Uterus (tissue), 2 donors: ENCODE data around the gene MTHFSD.

Experiments used
- CTCF ChIP-seq, 4 experiments: fragments of 200-600 bp in 2 of 4; fragments of 450-650 bp in 2 of 4; sonication (generic) in 2 of 4; IDR thresholded peaks; one replicate each; pipeline ENCODE4 v1.5.1; 2016 to 2019; ENCODE audit warnings: antibody characterized with exemption in 4 of 4, mild to moderate bottlenecking in 2 of 4, moderate library complexity in 1 of 4
- POLR2A ChIP-seq, 2 donors: fragments of 450-650 bp; IDR thresholded peaks; one replicate each; pipeline ENCODE4 v1.6.1; 2016; ENCODE audit warnings: antibody characterized with exemption in 2 of 2, mild to moderate bottlenecking in 1 of 2, moderate library complexity in 1 of 2

- TF ChIP-seq CTCF (IDR thresholded peaks at IDR 0.05), result no peak
- no peak for TF ChIP-seq POLR2A (IDR thresholded peaks at IDR 0.05)
Observed at GRCh38 chr16:86572606-86573005, 17.6 kb upstream of the MTHFSD start.
